ENCODE measurements around the gene CHST10.

DNA sequence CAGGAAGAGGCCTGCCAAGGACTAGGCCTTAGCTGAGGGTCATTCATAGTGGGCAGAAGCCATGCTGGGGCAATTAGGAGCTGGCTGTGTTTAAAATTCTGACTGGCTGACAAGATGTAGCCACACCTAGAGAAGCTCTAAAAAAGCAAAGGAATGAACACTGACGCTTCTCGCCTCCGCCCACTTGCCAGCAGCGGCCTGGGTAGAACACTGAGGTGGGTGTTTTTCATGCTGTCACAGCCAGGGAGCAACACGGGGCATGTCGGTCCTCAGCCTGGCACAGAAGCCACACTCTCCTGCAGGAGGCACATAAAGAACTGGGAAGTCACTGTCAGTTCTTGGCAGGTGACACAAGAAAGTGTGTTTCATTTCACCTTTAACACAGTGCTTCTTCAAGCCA is 10.4 kb downstream of the CHST10 start:
- TF ChIP-seq, protein P1, sequence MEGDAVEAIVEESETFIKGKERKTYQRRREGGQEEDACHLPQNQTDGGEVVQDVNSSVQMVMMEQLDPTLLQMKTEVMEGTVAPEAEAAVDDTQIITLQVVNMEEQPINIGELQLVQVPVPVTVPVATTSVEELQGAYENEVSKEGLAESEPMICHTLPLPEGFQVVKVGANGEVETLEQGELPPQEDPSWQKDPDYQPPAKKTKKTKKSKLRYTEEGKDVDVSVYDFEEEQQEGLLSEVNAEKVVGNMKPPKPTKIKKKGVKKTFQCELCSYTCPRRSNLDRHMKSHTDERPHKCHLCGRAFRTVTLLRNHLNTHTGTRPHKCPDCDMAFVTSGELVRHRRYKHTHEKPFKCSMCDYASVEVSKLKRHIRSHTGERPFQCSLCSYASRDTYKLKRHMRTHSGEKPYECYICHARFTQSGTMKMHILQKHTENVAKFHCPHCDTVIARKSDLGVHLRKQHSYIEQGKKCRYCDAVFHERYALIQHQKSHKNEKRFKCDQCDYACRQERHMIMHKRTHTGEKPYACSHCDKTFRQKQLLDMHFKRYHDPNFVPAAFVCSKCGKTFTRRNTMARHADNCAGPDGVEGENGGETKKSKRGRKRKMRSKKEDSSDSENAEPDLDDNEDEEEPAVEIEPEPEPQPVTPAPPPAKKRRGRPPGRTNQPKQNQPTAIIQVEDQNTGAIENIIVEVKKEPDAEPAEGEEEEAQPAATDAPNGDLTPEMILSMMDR (IDR thresholded peaks at IDR 0.05): no peak
- TF ChIP-seq POLR2A (IDR thresholded peaks at IDR 0.05): no peak
